CD14-positive monocyte (primary cell): ENCODE data around the gene ANKRD13C. TPM values are rescaled to one million over a fixed set of nuclear protein-coding genes. Genes with fewer than 3 reads are reported as not detected.
A peak's percentile ranks its signal among the peaks of the same experiment; 100 is the strongest.

Experiments
- DNase-seq, 3 donors: peaks; one replicate each; pipeline ENCODE4 v3.0.0-alpha.2; 2011 to 2022
- H2AFZ ChIP-seq: 2 replicates; pipeline ENCODE4 v1.6.0; 2012; ENCODE audit warnings: mild to moderate bottlenecking, low read depth, low read length, inconsistent platforms; ENCODE audit not compliant: insufficient read depth, poor library complexity, severe bottlenecking
- H3K27ac ChIP-seq, 2 donors: 1 replicate in 1 of 2; 2 replicates in 1 of 2; pipeline ENCODE4 v1.5.1; 2012 to 2013; ENCODE audit warnings: low read length in 2 of 2, control low read depth in 1 of 2, inconsistent platforms in 1 of 2, low read depth in 1 of 2, mild to moderate bottlenecking in 1 of 2
- H3K27me3 ChIP-seq, 2 donors: one replicate each; pipeline versions ENCODE4 v1.6.0 to v1.6.1; 2011 to 2013; ENCODE audit warnings: low read length in 2 of 2; ENCODE audit not compliant: control insufficient read depth in 2 of 2, insufficient read depth in 2 of 2
- H3K36me3 ChIP-seq, 2 donors: replicated peaks in 1 of 2; 1 replicate in 1 of 2; 2 replicates in 1 of 2; pipeline versions ENCODE4 v1.5.1 to v1.6.1; 2012 to 2013; ENCODE audit warnings: low read length in 2 of 2, control low read depth in 1 of 2, inconsistent platforms in 1 of 2, mild to moderate bottlenecking in 1 of 2; ENCODE audit not compliant: insufficient read depth in 2 of 2, control insufficient read depth in 1 of 2
- H3K4me1 ChIP-seq, 2 donors: 1 replicate in 1 of 2; 2 replicates in 1 of 2; pipeline versions ENCODE4 v1.5.1 to v1.6.1; 2012 to 2013; ENCODE audit warnings: low read length in 2 of 2, control low read depth in 1 of 2, inconsistent platforms in 1 of 2, mild to moderate bottlenecking in 1 of 2, moderate library complexity in 1 of 2; ENCODE audit not compliant: insufficient read depth in 2 of 2, control insufficient read depth in 1 of 2
- H3K4me2 ChIP-seq: replicated peaks from 2 replicates; pipeline ENCODE3; 2012; ENCODE audit warnings: low read length, moderate library complexity, mild to moderate bottlenecking; ENCODE audit not compliant: poor library complexity, severe bottlenecking; ENCODE audit errors: extremely low read depth
- H3K4me3 ChIP-seq, 3 experiments: fragments of 200-600 bp in 1 of 3; sonication (generic) in 1 of 3; replicated peaks in 1 of 3; 1 replicate in 2 of 3; 2 replicates in 1 of 3; pipeline ENCODE4 v1.5.1; 2011 to 2013; ENCODE audit warnings: low read length in 3 of 3, mild to moderate bottlenecking in 3 of 3, control low read depth in 2 of 3, low read depth in 2 of 3, inconsistent platforms in 1 of 3, moderate library complexity in 1 of 3
- H3K79me2 ChIP-seq: 2 replicates; pipeline ENCODE4 v1.6.0; 2012; ENCODE audit warnings: mild to moderate bottlenecking, control low read depth, inconsistent platforms, low read length, moderate library complexity; ENCODE audit not compliant: insufficient read depth
- H3K9ac ChIP-seq: 2 replicates; pipeline ENCODE4 v1.6.0; 2017; ENCODE audit warnings: low read length, mild to moderate bottlenecking; ENCODE audit not compliant: insufficient read depth, poor library complexity, severe bottlenecking
- H3K9me3 ChIP-seq, 2 donors: replicated peaks in 1 of 2; 1 replicate in 1 of 2; 2 replicates in 1 of 2; pipeline versions ENCODE4 v1.5.1 to v1.6.1; 2012 to 2013; ENCODE audit warnings: low read length in 2 of 2, control low read depth in 1 of 2; ENCODE audit not compliant: control insufficient read depth in 1 of 2, insufficient read depth in 1 of 2
- H4K20me1 ChIP-seq: 2 replicates; pipeline ENCODE4 v1.6.0; 2012; ENCODE audit warnings: mild to moderate bottlenecking, low read length, control low read depth, moderate library complexity; ENCODE audit not compliant: insufficient read depth
- H3K27ac Mint-ChIP-seq, 7 donors: one replicate each; pipeline ENCODE4 v1.8.0; 2020; ENCODE audit warnings: mild to moderate bottlenecking in 7 of 7, mixed read lengths in 7 of 7, moderate library complexity in 6 of 7, inconsistent platforms in 2 of 7
- H3K27me3 Mint-ChIP-seq, 3 donors: one replicate each; pipeline ENCODE4 v1.8.0; 2021 to 2022; ENCODE audit warnings: low read depth in 3 of 3, mild to moderate bottlenecking in 3 of 3, mixed read lengths in 3 of 3, moderate library complexity in 3 of 3, inconsistent platforms in 1 of 3
- H3K36me3 Mint-ChIP-seq, 2 donors: one replicate each; pipeline ENCODE4 v1.8.0; 2020; ENCODE audit warnings: mixed read lengths in 2 of 2, inconsistent platforms in 1 of 2, mild to moderate bottlenecking in 1 of 2
- H3K4me1 Mint-ChIP-seq: one replicate; pipeline ENCODE4 v1.8.0; 2020; ENCODE audit warnings: mild to moderate bottlenecking, mixed read lengths
- H3K4me3 Mint-ChIP-seq, 2 donors: one replicate each; pipeline ENCODE4 v1.8.0; 2020; ENCODE audit warnings: mild to moderate bottlenecking in 2 of 2, mixed read lengths in 2 of 2, moderate library complexity in 1 of 2
- H3K9me3 Mint-ChIP-seq, 7 donors: one replicate each; pipeline ENCODE4 v1.8.0; 2020 to 2022; ENCODE audit warnings: mixed read lengths in 7 of 7, mild to moderate bottlenecking in 6 of 7, moderate library complexity in 6 of 7, inconsistent platforms in 2 of 7
- CTCF ChIP-seq: fragments of 200-600 bp; IDR thresholded peaks from one replicate; pipeline ENCODE4 v1.8.0; 2022; ENCODE audit warnings: antibody characterized with exemption, mild to moderate bottlenecking
- WGBS: methylation state at CpG from one replicate; pipeline ENCODE4 v1.1.5; 2013; ENCODE audit warnings: missing lambda C conversion rate; ENCODE audit not compliant: insufficient coverage; 5-methylcytosine and 5-hydroxymethylcytosine counted together
- intact Hi-C, 2 donors: fragments of 100-400 bp; cut with micrococcal nuclease; formaldehyde crosslinking; loops; one replicate each; pipeline versions ENCODE4 v1.15.0 to v1.15.1; 2023
- polyA plus RNA-seq, 3 donors: library from polyadenylated mRNA; depleted of rRNA in 1 of 3; unstranded in 2 of 3; stranded (reverse) in 1 of 3; fragments of 300-500 nt in 2 of 3; fragments of >200 nt in 1 of 3; fragmentation: Illumina TruSeq in 2 of 3; gene quantifications; 1 replicate in 2 of 3; 2 replicates in 1 of 3; pipeline ENCODE4 v1.2.3, GENCODE V29; 2012 to 2021

ANKRD13C gene
- polyA plus RNA-seq, 3 donors, result 4.5 to 7.6 (median 6.5) TPM

GRCh38 chr1:70319750-70320149 is 34.8 kb downstream of the ANKRD13C start:
- Histone ChIP-seq H2AFZ (no peak overlapping the region), H3K27me3 (no peaks in the 10 kb centered on the region), H3K79me2 (no peaks in the 10 kb centered on the region), H3K4me3 (no peak overlapping the region), H3K27ac (no peak overlapping the region), H3K9me3 (no peaks in the 10 kb centered on the region), H3K4me2 (no peak overlapping the region), H4K20me1 (peaks cover 26% of the 10 kb centered on the region), H3K4me1 (no peaks in the 10 kb centered on the region), H3K36me3 (peaks cover 28 to 37% of the 10 kb centered on the region in 2 donors), H3K9ac (no peak overlapping the region)
- H3K9me3 Mint-ChIP-seq, result no peaks in the 10 kb centered on the region
- H3K4me3 Mint-ChIP-seq, result no peak overlapping the region
- intact Hi-C loops, result no loop called here
- H3K27me3 Mint-ChIP-seq, result no peaks in the 10 kb centered on the region
- no peak for DNase-seq
- no peaks in the 10 kb centered on the region for H3K4me1 Mint-ChIP-seq
- no peak for TF ChIP-seq CTCF
- H3K27ac Mint-ChIP-seq, result peak overlapping the region in 1 of 7 donors; percentile 1
- H3K36me3 Mint-ChIP-seq, result peaks cover 20 to 35% of the 10 kb centered on the region in 2 donors

GRCh38 chr1:70318191-70318590 is 36.3 kb downstream of the ANKRD13C start:
- Histone ChIP-seq H3K27ac (no peak overlapping the region), H3K79me2 (no peaks in the 10 kb centered on the region), H3K9me3 (no peaks in the 10 kb centered on the region), H3K27me3 (no peaks in the 10 kb centered on the region), H3K9ac (no peak overlapping the region), H4K20me1 (peaks cover 26% of the 10 kb centered on the region), H3K4me2 (no peak overlapping the region), H3K36me3 (peaks cover 17 to 25% of the 10 kb centered on the region in 2 donors), H2AFZ (no peak overlapping the region), H3K4me1 (no peaks in the 10 kb centered on the region), H3K4me3 (no peak overlapping the region)
- Mint-ChIP-seq H3K27me3 (no peaks in the 10 kb centered on the region), H3K4me3 (no peak overlapping the region), H3K4me1 (no peaks in the 10 kb centered on the region), H3K27ac (no peak overlapping the region), H3K9me3 (no peaks in the 10 kb centered on the region), H3K36me3 (peaks cover 14 to 25% of the 10 kb centered on the region in 2 donors)
- WGBS, result 0% methylated on average over 1 of the region's 1 CpG
- no peak for TF ChIP-seq CTCF
- intact Hi-C loops, result no loop called here
- DNase-seq, result no peak
